WI38 (cell line): ENCODE measurements around the gene FCAR.

Experiments used
- H3K4me3 ChIP-seq: 2 replicates; pipeline ENCODE4 v1.5.1; 2011; ENCODE audit warnings: low read depth, mild to moderate bottlenecking, control low read depth, low read length
- TF ChIP-seq, protein P1 (sequence below): IDR thresholded peaks from 2 replicates; pipeline ENCODE4 v1.5.1; 2012; ENCODE audit warnings: low read depth, mild to moderate bottlenecking, control low read depth, low read length

The FCAR gene

DNA sequence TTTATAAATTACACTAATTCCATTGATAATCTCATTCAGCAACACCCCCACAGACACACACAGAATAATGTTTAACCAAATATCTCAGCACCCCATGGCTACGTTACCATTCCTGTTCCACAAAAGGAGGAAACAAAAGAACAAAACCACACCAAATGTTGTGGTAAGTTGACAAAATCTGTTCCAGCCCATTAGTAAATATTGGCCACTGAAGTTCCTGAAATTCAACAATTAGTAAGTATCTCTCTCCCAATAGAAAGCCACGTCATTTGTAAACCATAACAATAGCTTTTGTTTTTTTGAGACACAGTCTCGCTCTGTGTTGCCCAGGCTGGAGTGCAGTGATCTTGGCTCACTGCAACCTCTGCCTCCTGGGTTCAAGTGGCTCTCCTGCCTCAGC, 2.3 kb upstream of the FCAR start:
- H3K4me3 ChIP-seq = no peak overlapping the region
- TF ChIP-seq, protein P1, sequence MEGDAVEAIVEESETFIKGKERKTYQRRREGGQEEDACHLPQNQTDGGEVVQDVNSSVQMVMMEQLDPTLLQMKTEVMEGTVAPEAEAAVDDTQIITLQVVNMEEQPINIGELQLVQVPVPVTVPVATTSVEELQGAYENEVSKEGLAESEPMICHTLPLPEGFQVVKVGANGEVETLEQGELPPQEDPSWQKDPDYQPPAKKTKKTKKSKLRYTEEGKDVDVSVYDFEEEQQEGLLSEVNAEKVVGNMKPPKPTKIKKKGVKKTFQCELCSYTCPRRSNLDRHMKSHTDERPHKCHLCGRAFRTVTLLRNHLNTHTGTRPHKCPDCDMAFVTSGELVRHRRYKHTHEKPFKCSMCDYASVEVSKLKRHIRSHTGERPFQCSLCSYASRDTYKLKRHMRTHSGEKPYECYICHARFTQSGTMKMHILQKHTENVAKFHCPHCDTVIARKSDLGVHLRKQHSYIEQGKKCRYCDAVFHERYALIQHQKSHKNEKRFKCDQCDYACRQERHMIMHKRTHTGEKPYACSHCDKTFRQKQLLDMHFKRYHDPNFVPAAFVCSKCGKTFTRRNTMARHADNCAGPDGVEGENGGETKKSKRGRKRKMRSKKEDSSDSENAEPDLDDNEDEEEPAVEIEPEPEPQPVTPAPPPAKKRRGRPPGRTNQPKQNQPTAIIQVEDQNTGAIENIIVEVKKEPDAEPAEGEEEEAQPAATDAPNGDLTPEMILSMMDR = no peak

DNA sequence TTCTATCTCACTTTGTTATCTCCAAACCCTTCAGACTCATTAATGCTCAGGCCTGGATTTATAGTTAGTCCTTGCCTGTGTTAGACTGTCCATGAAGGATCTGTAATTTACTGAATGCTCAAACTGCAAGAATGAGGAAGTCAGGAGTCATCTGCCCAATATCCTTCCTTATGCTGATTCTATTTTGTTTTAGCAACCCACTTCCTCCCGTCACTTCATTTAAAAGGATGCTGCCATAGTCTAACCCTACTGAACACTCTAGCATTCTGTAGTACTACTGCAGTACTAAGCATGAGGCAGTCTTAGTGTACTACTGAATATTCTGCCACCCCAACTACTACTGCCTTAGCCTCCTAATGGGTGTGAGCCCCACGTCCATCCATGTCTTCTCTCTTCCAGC, 1.5 kb downstream of the FCAR start:
- TF ChIP-seq, protein P1 = no peak
- no peak overlapping the region for H3K4me3 ChIP-seq

DNA sequence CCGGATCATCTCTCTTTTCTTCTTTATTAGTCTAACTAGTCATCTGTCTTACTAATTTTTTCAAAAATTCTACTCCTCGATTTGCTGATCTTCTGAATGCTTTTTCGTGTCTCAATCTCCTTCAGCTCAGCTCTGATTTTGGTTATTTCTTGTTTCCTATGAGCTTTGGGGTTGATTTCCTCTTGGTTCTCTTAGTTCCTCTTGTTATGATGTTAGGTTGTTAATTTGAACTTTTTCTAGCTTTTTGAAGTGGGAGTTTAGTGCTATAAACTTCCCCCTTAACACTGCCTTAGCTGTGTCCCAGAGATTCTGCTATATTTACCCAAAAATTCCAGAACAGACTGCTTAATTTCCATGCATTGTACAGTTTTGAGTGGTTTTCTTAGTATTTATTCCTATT, 3.4 kb downstream of the FCAR start:
- TF ChIP-seq, protein P1 = no peak
- H3K4me3 ChIP-seq = no peak overlapping the region

DNA sequence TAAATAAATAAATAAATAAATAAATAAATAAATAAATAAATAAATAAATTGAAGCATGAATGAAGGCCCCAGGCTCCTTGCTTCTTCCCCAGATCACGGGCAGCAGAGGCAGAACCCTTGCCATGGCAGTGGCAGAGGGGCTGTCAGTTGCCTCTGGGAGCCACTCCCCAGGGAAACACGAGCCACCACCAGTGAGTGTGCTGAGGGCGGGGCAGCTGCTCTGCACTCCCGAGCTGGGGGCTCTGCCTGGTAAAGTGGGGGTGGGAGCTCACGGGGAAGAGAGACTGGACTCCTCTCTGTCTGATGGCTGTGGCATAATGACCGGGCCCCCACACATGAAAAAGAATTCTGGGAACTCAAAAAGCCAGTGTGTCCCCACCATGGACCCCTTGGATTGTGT, 7.8 kb downstream of the FCAR start:
- TF ChIP-seq, protein P1 = no peak
- H3K4me3 ChIP-seq = no peak overlapping the region

DNA sequence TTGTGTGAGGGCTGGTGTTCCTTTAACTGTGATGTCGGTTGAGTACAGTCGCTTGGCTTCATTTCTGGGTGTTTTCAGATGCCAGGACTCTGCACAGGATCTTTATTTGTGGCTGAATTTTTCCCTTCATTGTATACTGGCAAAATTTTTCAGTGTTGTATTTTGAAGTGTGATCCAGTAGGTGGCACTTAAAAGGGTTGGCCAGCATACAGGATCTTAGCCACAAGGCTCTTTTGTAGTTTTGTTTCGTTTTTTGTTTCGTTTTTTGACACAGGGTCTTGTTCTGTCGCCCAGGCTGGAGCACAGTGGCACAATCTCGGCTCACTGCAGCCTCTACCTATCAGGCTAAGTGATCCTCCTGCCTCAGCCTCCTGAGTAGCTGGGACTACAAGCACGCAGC, 8.7 kb downstream of the FCAR start:
- H3K4me3 ChIP-seq = no peak overlapping the region
- TF ChIP-seq, protein P1 = no peak

DNA sequence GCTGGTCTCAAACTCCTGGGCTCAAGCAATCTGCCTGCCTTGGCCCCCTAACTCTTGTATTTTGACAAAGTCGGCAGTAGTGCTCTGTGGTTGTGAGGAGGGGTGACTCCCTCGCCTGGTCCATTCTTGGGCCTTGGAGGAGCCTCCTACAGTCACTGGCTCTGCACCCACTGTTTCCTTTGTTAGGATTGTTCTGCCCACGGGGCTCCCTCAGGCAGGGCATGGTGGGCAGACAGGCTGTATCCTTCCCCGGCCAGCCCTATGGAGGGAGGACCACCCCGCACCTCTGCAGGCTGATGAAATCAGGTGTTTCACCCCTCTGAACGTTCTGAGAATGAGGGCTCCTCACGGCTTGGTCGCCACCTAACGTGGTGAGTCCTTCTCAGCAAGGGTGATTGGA, 9.2 kb downstream of the FCAR start:
- TF ChIP-seq, protein P1 = no peak
- no peak overlapping the region for H3K4me3 ChIP-seq

DNA sequence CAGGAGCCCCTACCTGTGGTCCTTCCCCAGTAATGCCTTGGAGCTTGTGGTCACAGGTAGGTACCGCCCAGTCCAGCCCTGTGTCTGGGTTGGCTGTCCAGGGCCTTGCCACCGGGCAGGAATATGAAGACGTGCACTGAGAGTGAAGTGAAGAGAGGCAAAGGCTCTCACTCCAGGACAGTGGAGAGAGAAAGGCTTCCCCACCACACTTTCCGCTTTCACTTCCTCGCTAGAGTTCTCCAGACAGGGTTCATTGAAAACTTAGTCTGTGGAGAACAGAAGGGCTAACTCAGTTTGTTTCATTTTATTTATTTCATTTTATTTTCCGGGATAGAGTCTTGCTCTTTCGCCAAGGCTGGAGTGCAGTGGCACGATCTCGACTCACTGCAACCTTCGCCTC, 14.2 kb downstream of the FCAR start:
- TF ChIP-seq, protein P1 = no peak
- no peak overlapping the region for H3K4me3 ChIP-seq

DNA sequence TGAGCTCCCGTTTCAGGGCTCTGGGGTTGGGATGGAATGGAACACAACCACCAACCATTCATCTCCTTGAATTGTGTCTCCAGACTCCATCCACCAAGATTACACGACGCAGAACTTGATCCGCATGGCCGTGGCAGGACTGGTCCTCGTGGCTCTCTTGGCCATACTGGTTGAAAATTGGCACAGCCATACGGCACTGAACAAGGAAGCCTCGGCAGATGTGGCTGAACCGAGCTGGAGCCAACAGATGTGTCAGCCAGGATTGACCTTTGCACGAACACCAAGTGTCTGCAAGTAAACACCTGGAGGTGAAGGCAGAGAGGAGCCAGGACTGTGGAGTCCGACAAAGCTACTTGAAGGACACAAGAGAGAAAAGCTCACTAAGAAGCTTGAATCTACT, 15.5 kb downstream of the FCAR start:
- no peak overlapping the region for H3K4me3 ChIP-seq
- TF ChIP-seq, protein P1 = no peak
